Adrenal gland (tissue), 5 donors: ENCODE results near the gene CFAP74.

Experiments
- CTCF ChIP-seq, 6 experiments: fragments of 450-650 bp in 4 of 6; fragments of 200-600 bp in 2 of 6; sonication (generic) in 1 of 6; IDR thresholded peaks; 1 replicate in 5 of 6; 2 replicates in 1 of 6; pipeline versions ENCODE4 v1.5.1 to v1.8.0; 2016 to 2021; ENCODE audit warnings: antibody characterized with exemption in 6 of 6, mild to moderate bottlenecking in 2 of 6, moderate library complexity in 1 of 6
- POLR2A ChIP-seq, 2 donors: fragments of 450-650 bp; IDR thresholded peaks; one replicate each; pipeline ENCODE4 v1.6.1; 2017; ENCODE audit warnings: antibody characterized with exemption in 2 of 2, mild to moderate bottlenecking in 2 of 2, moderate library complexity in 1 of 2
- donor health status: DM: no; HTN: no; CAD: no.

GRCh38 chr1:1943834-1944570, 59.6 kb downstream of the CFAP74 start:
- TF ChIP-seq CTCF (IDR thresholded peaks at IDR 0.05) (peak; percentile 82 to 93 (median 88)), POLR2A (IDR thresholded peaks at IDR 0.05) (no peak)
